GM12878 (cell line): ENCODE measurements around the gene HIVEP3. TPM values are rescaled to one million over a fixed set of nuclear protein-coding genes. Genes with fewer than 3 reads are reported as not detected.

ENCODE experiments used
- ASH2L ChIP-seq: fragments of 300-600, 200-600 bp; sonication (generic); IDR thresholded peaks from 2 replicates; pipeline ENCODE4 v1.6.1; 2017; ENCODE audit warnings: low read depth, mild to moderate bottlenecking, borderline replicate concordance
- ATF7 ChIP-seq: fragments of 450-650 bp; IDR thresholded peaks from 2 replicates; pipeline ENCODE4 v1.6.1; 2016; ENCODE audit warnings: low read depth, mild to moderate bottlenecking
- BHLHE40 ChIP-seq, 2 experiments: fragments of 450-650 bp in 1 of 2; IDR thresholded peaks; 2 replicates each; pipeline ENCODE4 v1.6.1; 2011 to 2017; ENCODE audit warnings: low read depth in 2 of 2, borderline replicate concordance in 1 of 2, improper control_type of control experiment in 1 of 2, low read length in 1 of 2, mild to moderate bottlenecking in 1 of 2
- BMI1 ChIP-seq: fragments of 450-650 bp; IDR thresholded peaks from 2 replicates; pipeline ENCODE4 v1.6.1; 2016; ENCODE audit warnings: mild to moderate bottlenecking, moderate library complexity, borderline replicate concordance
- CTCF ChIP-seq, 3 experiments: IDR thresholded peaks in 2 of 3; conservative IDR thresholded peaks in 1 of 3; 2 replicates each; pipeline ENCODE4 v1.5.1; 2011; ENCODE audit warnings: low read depth in 3 of 3, low read length in 3 of 3, mild to moderate bottlenecking in 3 of 3, control low read depth in 2 of 3, moderate library complexity in 2 of 3, inconsistent platforms in 1 of 3, mixed read lengths in 1 of 3; ENCODE audit not compliant: control insufficient read depth in 2 of 3, insufficient read depth in 1 of 3; ENCODE audit errors: extremely low read depth in 1 of 3
- EED ChIP-seq: sonication (generic); IDR thresholded peaks from 2 replicates; pipeline ENCODE4 v1.6.1; 2016; ENCODE audit warnings: antibody characterized with exemption, low read depth
- FOXK2 ChIP-seq: fragments of 450-650 bp; IDR thresholded peaks from 2 replicates; pipeline ENCODE4 v1.6.1; 2017; ENCODE audit warnings: mild to moderate bottlenecking, moderate library complexity
- HCFC1 ChIP-seq: fragments of 150-350 bp; IDR thresholded peaks from 2 replicates; pipeline ENCODE4 v1.6.1; 2014; ENCODE audit warnings: low read length
- IKZF1 ChIP-seq: fragments of 450-650 bp; conservative IDR thresholded peaks from 2 replicates; pipeline ENCODE4 v1.6.1; 2017; ENCODE audit warnings: antibody characterized with exemption, mild to moderate bottlenecking
- KLF5 ChIP-seq: fragments of 450-650 bp; IDR thresholded peaks from 2 replicates; pipeline ENCODE4 v1.6.1; 2014; ENCODE audit warnings: mild to moderate bottlenecking; ENCODE audit not compliant: partially characterized antibody
- LARP7 ChIP-seq: fragments of 450-650 bp; IDR thresholded peaks from 2 replicates; pipeline ENCODE4 v1.6.1; 2017; ENCODE audit warnings: mild to moderate bottlenecking
- MLLT1 ChIP-seq: fragments of 450-650 bp; IDR thresholded peaks from 2 replicates; pipeline ENCODE4 v1.6.1; 2016; ENCODE audit warnings: mild to moderate bottlenecking
- MXI1 ChIP-seq: fragments of 150-350 bp; IDR thresholded peaks from 2 replicates; pipeline ENCODE4 v1.6.1; 2011; ENCODE audit warnings: low read depth, mild to moderate bottlenecking, inconsistent platforms, low read length, improper control_type of control experiment
- NBN ChIP-seq: fragments of 450-650 bp; IDR thresholded peaks from 2 replicates; pipeline ENCODE4 v1.6.1; 2016
- NFYA ChIP-seq: IDR thresholded peaks from 2 replicates; pipeline ENCODE4 v1.6.1; 2011; ENCODE audit warnings: low read depth, mild to moderate bottlenecking, low read length, improper control_type of control experiment, borderline replicate concordance
- PKNOX1 ChIP-seq: fragments of 450-650 bp; IDR thresholded peaks from 2 replicates; pipeline ENCODE4 v1.6.1; 2016; ENCODE audit warnings: mild to moderate bottlenecking
- SIN3A ChIP-seq: IDR thresholded peaks from 2 replicates; pipeline ENCODE4 v1.6.1; 2012; ENCODE audit warnings: low read depth, low read length, improper control_type of control experiment
- SP1 ChIP-seq: IDR thresholded peaks from one replicate; pipeline ENCODE4 v1.6.1; 2011; ENCODE audit warnings: low read depth, low read length
- SPI1 ChIP-seq: IDR thresholded peaks from 2 replicates; pipeline ENCODE4 v1.6.1; 2011; ENCODE audit warnings: low read depth, mild to moderate bottlenecking, low read length, moderate library complexity, borderline replicate concordance; ENCODE audit not compliant: insufficient read depth
- SUZ12 ChIP-seq: fragments of 200-600 bp; sonication (generic); IDR thresholded peaks from one replicate; pipeline ENCODE4 v1.6.1; 2018; ENCODE audit warnings: antibody characterized with exemption, mild to moderate bottlenecking; ENCODE audit not compliant: unreplicated experiment
- YY1 ChIP-seq: IDR thresholded peaks from 2 replicates; pipeline ENCODE4 v1.6.1; 2011; ENCODE audit warnings: low read depth, mild to moderate bottlenecking, low read length
- ZNF687 ChIP-seq: fragments of 450-650 bp; IDR thresholded peaks from 2 replicates; pipeline ENCODE4 v1.6.1; 2017; ENCODE audit warnings: mild to moderate bottlenecking, moderate library complexity
- polyA plus RNA-seq, 11 experiments: library from polyadenylated mRNA; depleted of rRNA in 4 of 11; unstranded in 6 of 11; stranded (reverse) in 5 of 11; fragments of >200 nt; fragmentation: Nextera tagmentation in 4 of 11; fragmentation: Illumina TruSeq in 1 of 11; extraction: Ambion mirVana in 4 of 11; extraction: Trizol in 1 of 11; gene quantifications; 1 replicate in 1 of 11; 2 replicates in 10 of 11; pipeline versions ENCODE4 v1.2.1 to v1.2.3, GENCODE V29; 2011 to 2016; ENCODE audit warnings: inconsistent platforms in 2 of 11, missing spikeins in 2 of 11, low read depth in 1 of 11
- total RNA-seq, 4 experiments: library from RNA; depleted of rRNA in 3 of 4; stranded (reverse); fragments of >200 nt in 3 of 4; fragmentation: Illumina TruSeq in 1 of 4; extraction: Trizol in 1 of 4; gene quantifications; 2 replicates each; pipeline versions ENCODE4 v1.2.1 to v1.2.3, GENCODE V29; 2013 to 2021

The HIVEP3 gene
- total and polyA plus RNA-seq, 10 of the 15 experiments (the other 5 are each of a cell fraction or from before 2014, with no cell fraction given), result 1.8 to 13.6 (median 3.8) TPM

GRCh38 chr1:41891199-41891896 is 27.4 kb downstream of the HIVEP3 start (continued):
- TF ChIP-seq KLF5 (peak; percentile 15), ZNF687 (peak; percentile 50; the same call in 1 of the 2 replicates), YY1 (peak; percentile 55; the same call in 1 of the 2 replicates), BHLHE40 (IDR thresholded peaks at IDR 0.05; ENCODE audit: borderline replicate concordance in 1 of 2, low read depth in 2 of 2, low read length in 1 of 2) (peak in 1 of 2 experiments; percentile 8; a peak in 1 of 4 replicates), SIN3A (0 out of 2 replicates have a peak, but pooled peaks have one; percentile 49), IKZF1 (peak; percentile 63), NBN (peak; percentile 57; the same call in 1 of the 2 replicates), EED (peak; percentile 46; the same call in 1 of the 2 replicates), FOXK2 (no peak), HCFC1 (0 out of 2 replicates have a peak, but pooled peaks have one; percentile 34), NFYA (no peak), SPI1 (0 out of 2 replicates have a peak, but pooled peaks have one; percentile 16), BMI1 (no peak), ATF7 (peak; percentile 46; the same call in 1 of the 2 replicates), SP1 (no peak), MXI1 (peak; percentile 75), PKNOX1 (peak; percentile 74), ASH2L (peak; percentile 89; the same call in 1 of the 2 replicates), CTCF (IDR thresholded peaks at IDR 0.05 in 2 of 3, conservative IDR thresholded peaks at IDR 0.05 in 1 of 3; ENCODE audit: control insufficient read depth in 2 of 3, extremely low read depth in 1 of 3, insufficient read depth in 1 of 3, low read depth in 3 of 3, low read length in 3 of 3) (peak; percentile 39 to 42 (median 41); a peak in 5 of 6 replicates), SUZ12 (no peak), LARP7 (no peak), MLLT1 (peak; percentile 60; the same call in 1 of the 2 replicates)
